ENCODE measurements around the gene TMEM91.

The TMEM91 gene

GRCh38 chr19:41409288-41409687 lies 33.0 kb downstream of the TMEM91 start:
- DNase-seq: no peak

- no peak for DNase-seq
Measured at GRCh38 chr19:41410336-41411054, 34.2 kb downstream of the TMEM91 start.

GRCh38 chr19:41411100-41411967 lies 35.0 kb downstream of the TMEM91 start:
- no peak for DNase-seq

- DNase-seq: peak in 42 of 56 donors; percentile 13 to 86 (median 49)
Measured at GRCh38 chr19:41411968-41412265, 35.6 kb downstream of the TMEM91 start.

GRCh38 chr19:41412953-41413352 lies 36.6 kb downstream of the TMEM91 start:
- DNase-seq: no peak

GRCh38 chr19:41413947-41414346 lies 37.6 kb downstream of the TMEM91 start:
- DNase-seq: no peak

- no peak for DNase-seq
Measured at GRCh38 chr19:41414461-41414860, 38.1 kb downstream of the TMEM91 start.

GRCh38 chr19:41415154-41415571 lies 38.8 kb downstream of the TMEM91 start:
- no peak for DNase-seq

- DNase-seq: no peak
Measured at GRCh38 chr19:41416194-41416674, 39.9 kb downstream of the TMEM91 start.

- DNase-seq: peak in 5 of 56 donors; percentile 2 to 42 (median 12)
Measured at GRCh38 chr19:41420101-41420880, 44.0 kb downstream of the TMEM91 start.

- no peak for DNase-seq
Measured at GRCh38 chr19:41421314-41421713, 45.0 kb downstream of the TMEM91 start.

GRCh38 chr19:41421973-41422372 lies 45.6 kb downstream of the TMEM91 start:
- DNase-seq: no peak

GRCh38 chr19:41422456-41422855 lies 46.1 kb downstream of the TMEM91 start:
- DNase-seq: no peak

- no peak for DNase-seq
Measured at GRCh38 chr19:41422955-41423354, 46.6 kb downstream of the TMEM91 start.

GRCh38 chr19:41424335-41425173 lies 48.2 kb downstream of the TMEM91 start:
- DNase-seq: no peak

- no peak for DNase-seq
Measured at GRCh38 chr19:41425174-41426115, 49.1 kb downstream of the TMEM91 start.

- no peak for DNase-seq
Measured at GRCh38 chr19:41426116-41426841, 49.9 kb downstream of the TMEM91 start.

GRCh38 chr19:41426952-41427646 lies 50.8 kb downstream of the TMEM91 start, which contains the start of gene B3GNT8:
B3GNT8 (minus strand) TSS chr19:41427374; CDS start chr19:41426778, 596 bp downstream.
- peak in 2 of 56 donors; percentile 13 to 16 for DNase-seq
